Measurements from ENCODE around the gene GSTA1. TPM values are rescaled to one million over a fixed set of nuclear protein-coding genes. Genes with fewer than 3 reads are reported as not detected.
"Not testable (repeated sequence)": the region's sequence is repeated elsewhere in the genome, so short reads cannot be mapped to it uniquely, and the experiment has no call there.

Gene GSTA1
- total and polyA plus RNA-seq, 2 donors from 2014 or later: 1.3 to 725 TPM

DNA sequence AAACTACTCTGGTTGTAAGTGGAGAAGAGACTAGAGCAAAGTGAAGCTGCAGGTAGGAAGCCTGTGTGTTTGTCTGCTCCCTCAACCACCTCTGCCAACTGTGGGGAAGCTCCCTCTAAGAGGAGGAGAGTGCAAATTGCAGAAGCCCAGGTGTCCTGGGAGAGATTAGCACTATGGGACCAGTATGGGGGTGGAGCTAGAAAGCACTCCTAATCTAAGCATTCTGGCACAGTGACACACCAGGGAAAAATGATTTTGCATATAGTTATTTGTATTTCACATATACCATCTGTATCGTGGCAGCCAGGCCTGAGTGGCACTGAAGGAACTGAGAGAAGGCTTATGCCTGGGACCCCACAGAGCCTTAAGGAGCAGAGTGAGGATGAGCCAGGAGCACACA is 12.8 kb downstream of the GSTA1 start:
- intact Hi-C loops (cut with DNase I): no loop called here
- Histone ChIP-seq H3K9me3 (ENCODE audit: control insufficient read depth in 2 of 3, insufficient read depth in 1 of 3, low read length in 3 of 3) (no peaks in the 10 kb centered on the region), H3K27ac (ENCODE audit: low read depth in 2 of 2, low read length in 2 of 2) (no peak overlapping the region), H3K4me1 (ENCODE audit: control insufficient read depth in 2 of 3, insufficient read depth in 2 of 3, low read depth in 1 of 3, low read length in 3 of 3) (no peaks in the 10 kb centered on the region), H3K9ac (ENCODE audit: low read length in 3 of 3) (no peak overlapping the region), H3K4me3 (ENCODE audit: low read length in 3 of 3) (no peak overlapping the region), H3K36me3 (ENCODE audit: control insufficient read depth in 2 of 3, insufficient read depth in 3 of 3, low read length in 3 of 3) (peaks cover 0 to 14% (median 9%) of the 10 kb centered on the region in 3 donors), H3K27me3 (ENCODE audit: control insufficient read depth, insufficient read depth, low read length) (no peaks in the 10 kb centered on the region)
- FAIRE-seq: no peak
- no peak for DNase-seq
- TF ChIP-seq, protein P1, sequence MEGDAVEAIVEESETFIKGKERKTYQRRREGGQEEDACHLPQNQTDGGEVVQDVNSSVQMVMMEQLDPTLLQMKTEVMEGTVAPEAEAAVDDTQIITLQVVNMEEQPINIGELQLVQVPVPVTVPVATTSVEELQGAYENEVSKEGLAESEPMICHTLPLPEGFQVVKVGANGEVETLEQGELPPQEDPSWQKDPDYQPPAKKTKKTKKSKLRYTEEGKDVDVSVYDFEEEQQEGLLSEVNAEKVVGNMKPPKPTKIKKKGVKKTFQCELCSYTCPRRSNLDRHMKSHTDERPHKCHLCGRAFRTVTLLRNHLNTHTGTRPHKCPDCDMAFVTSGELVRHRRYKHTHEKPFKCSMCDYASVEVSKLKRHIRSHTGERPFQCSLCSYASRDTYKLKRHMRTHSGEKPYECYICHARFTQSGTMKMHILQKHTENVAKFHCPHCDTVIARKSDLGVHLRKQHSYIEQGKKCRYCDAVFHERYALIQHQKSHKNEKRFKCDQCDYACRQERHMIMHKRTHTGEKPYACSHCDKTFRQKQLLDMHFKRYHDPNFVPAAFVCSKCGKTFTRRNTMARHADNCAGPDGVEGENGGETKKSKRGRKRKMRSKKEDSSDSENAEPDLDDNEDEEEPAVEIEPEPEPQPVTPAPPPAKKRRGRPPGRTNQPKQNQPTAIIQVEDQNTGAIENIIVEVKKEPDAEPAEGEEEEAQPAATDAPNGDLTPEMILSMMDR (IDR thresholded peaks at IDR 0.05; ENCODE audit: borderline replicate concordance, extremely low read depth, insufficient read depth): no peak

- H3K27ac ChIP-seq (ENCODE audit: low read depth in 2 of 2, low read length in 2 of 2); intact Hi-C loops (cut with DNase I): not testable (repeated sequence)
These were observed 14.0 kb downstream of the GSTA1 start for GRCh38 chr6:52789658-52790057.

GRCh38 chr6:52788478-52788877 is 15.1 kb downstream of the GSTA1 start:
- peaks cover 0 to 6% (median 5%) of the 10 kb centered on the region in 3 donors for H3K36me3 ChIP-seq (ENCODE audit: control insufficient read depth in 2 of 3, insufficient read depth in 3 of 3, low read length in 3 of 3)
- TF ChIP-seq, protein P1 (IDR thresholded peaks at IDR 0.05; ENCODE audit: borderline replicate concordance, extremely low read depth, insufficient read depth): no peak
- DNase-seq (peak in 2 of 5 donors; percentile 60 to 73), FAIRE-seq (no peak)
- H3K27me3 ChIP-seq (ENCODE audit: control insufficient read depth, insufficient read depth, low read length): no peaks in the 10 kb centered on the region
- no peak overlapping the region for H3K27ac ChIP-seq (ENCODE audit: low read depth in 2 of 2, low read length in 2 of 2)
- H3K9me3 ChIP-seq (ENCODE audit: control insufficient read depth in 2 of 3, insufficient read depth in 1 of 3, low read length in 3 of 3): no peaks in the 10 kb centered on the region
- no peaks in the 10 kb centered on the region for H3K4me1 ChIP-seq (ENCODE audit: control insufficient read depth in 2 of 3, insufficient read depth in 2 of 3, low read depth in 1 of 3, low read length in 3 of 3)
- no peak overlapping the region for H3K4me3 ChIP-seq (ENCODE audit: low read length in 3 of 3)
- no peak overlapping the region for H3K9ac ChIP-seq (ENCODE audit: low read length in 3 of 3)
- intact Hi-C loops (cut with DNase I): no loop called here

More at GRCh38 chr6:52789658-52790057, 14.0 kb downstream of the GSTA1 start:
- not testable (repeated sequence) for H3K27me3 ChIP-seq (ENCODE audit: control insufficient read depth, insufficient read depth, low read length); H3K9ac ChIP-seq (ENCODE audit: low read length in 3 of 3); H3K9me3 ChIP-seq (ENCODE audit: control insufficient read depth in 2 of 3, insufficient read depth in 1 of 3, low read length in 3 of 3); H3K4me3 ChIP-seq (ENCODE audit: low read length in 3 of 3); FAIRE-seq; H3K36me3 ChIP-seq (ENCODE audit: control insufficient read depth in 2 of 3, insufficient read depth in 3 of 3, low read length in 3 of 3); H3K4me1 ChIP-seq (ENCODE audit: control insufficient read depth in 2 of 3, insufficient read depth in 2 of 3, low read depth in 1 of 3, low read length in 3 of 3)
- DNase-seq: peak in 3 of 5 donors; percentile 11 to 57 (median 56)

- intact Hi-C loops (cut with DNase I): no loop called here
- no peak overlapping the region for H3K9ac ChIP-seq (ENCODE audit: low read length in 3 of 3)
- FAIRE-seq: no peak
- no peaks in the 10 kb centered on the region for H3K27me3 ChIP-seq (ENCODE audit: control insufficient read depth, insufficient read depth, low read length)
- no peak overlapping the region for H3K4me3 ChIP-seq (ENCODE audit: low read length in 3 of 3)
- H3K36me3 ChIP-seq (ENCODE audit: control insufficient read depth in 2 of 3, insufficient read depth in 3 of 3, low read length in 3 of 3): peaks cover 0 to 1% (median 0%) of the 10 kb centered on the region in 3 donors
- H3K9me3 ChIP-seq (ENCODE audit: control insufficient read depth in 2 of 3, insufficient read depth in 1 of 3, low read length in 3 of 3): no peaks in the 10 kb centered on the region
- TF ChIP-seq, protein P1 (IDR thresholded peaks at IDR 0.05; ENCODE audit: borderline replicate concordance, extremely low read depth, insufficient read depth): no peak
- no peaks in the 10 kb centered on the region for H3K4me1 ChIP-seq (ENCODE audit: control insufficient read depth in 2 of 3, insufficient read depth in 2 of 3, low read depth in 1 of 3, low read length in 3 of 3)
- no peak overlapping the region for H3K27ac ChIP-seq (ENCODE audit: low read depth in 2 of 2, low read length in 2 of 2)
- no peak for DNase-seq
These were observed 15.7 kb downstream of the GSTA1 start for GRCh38 chr6:52787917-52788316.
